Activated effector memory CD4-positive, alpha-beta T cell treated with anti-CD3 and anti-CD28 coated beads, Interleukin-2, amount 50 U/mL, for 16 hours (primary cell): Measurements from ENCODE around the gene FNTB.
"Not testable (repeated sequence)": the region's sequence is repeated elsewhere in the genome, so short reads cannot be mapped to it uniquely, and the experiment has no call there.

ENCODE experiments used
- DNase-seq: peaks from one replicate; pipeline ENCODE4 v3.0.0-alpha.2; 2020

FNTB gene

GRCh38 chr14:65054471-65055085, 67.9 kb downstream of the FNTB start:
- DNase-seq = no peak

- DNase-seq = no peak
These were observed 71.0 kb downstream of the FNTB start for GRCh38 chr14:65057695-65058094.

- DNase-seq = no peak
These were observed 75.7 kb downstream of the FNTB start for GRCh38 chr14:65062096-65063075.

GRCh38 chr14:65065719-65066118, 79.0 kb downstream of the FNTB start:
- DNase-seq = no peak

GRCh38 chr14:65069874-65070413, 83.2 kb downstream of the FNTB start:
- DNase-seq = no peak

GRCh38 chr14:65070471-65070976, 83.8 kb downstream of the FNTB start:
- no peak for DNase-seq

GRCh38 chr14:65071544-65071943, 84.8 kb downstream of the FNTB start:
- no peak for DNase-seq

- no peak for DNase-seq
These were observed 85.6 kb downstream of the FNTB start for GRCh38 chr14:65072256-65072655.

GRCh38 chr14:65072937-65073336, 86.2 kb downstream of the FNTB start:
- DNase-seq = no peak

- DNase-seq = no peak
These were observed 87.0 kb downstream of the FNTB start for GRCh38 chr14:65073605-65074201.

GRCh38 chr14:65074449-65075150, 87.9 kb downstream of the FNTB start:
- DNase-seq = no peak

GRCh38 chr14:65075628-65076325, 89.1 kb downstream of the FNTB start:
- DNase-seq = no peak

GRCh38 chr14:65077318-65077717, 90.6 kb downstream of the FNTB start:
- DNase-seq = no peak

GRCh38 chr14:65079201-65079600, 92.5 kb downstream of the FNTB start:
- DNase-seq = no peak

GRCh38 chr14:65079768-65080167, 93.1 kb downstream of the FNTB start:
- no peak for DNase-seq

- DNase-seq = no peak
These were observed 94.5 kb downstream of the FNTB start for GRCh38 chr14:65080960-65081747.

- no peak for DNase-seq
These were observed 96.2 kb downstream of the FNTB start for GRCh38 chr14:65082930-65083329.

- DNase-seq = no peak
These were observed 98.1 kb downstream of the FNTB start for GRCh38 chr14:65084554-65085505.

GRCh38 chr14:65086686-65087085, 100.0 kb downstream of the FNTB start:
- not testable (repeated sequence) for DNase-seq

GRCh38 chr14:65087835-65088234, 101.1 kb downstream of the FNTB start:
- not testable (repeated sequence) for DNase-seq
